K562 (cell line): Measurements from ENCODE around the gene PYM1. TPM values are rescaled to one million over a fixed set of nuclear protein-coding genes. Genes with fewer than 3 reads are reported as not detected.

Experiments used
- CBX3 ChIP-seq, 2 experiments: IDR thresholded peaks; 1 replicate in 1 of 2; 2 replicates in 1 of 2; pipeline ENCODE4 v1.6.1; 2012; ENCODE audit warnings: inconsistent platforms in 2 of 2, low read length in 2 of 2, borderline replicate concordance in 1 of 2, control low read depth in 1 of 2
- HDAC6 ChIP-seq: IDR thresholded peaks from 2 replicates; pipeline ENCODE4 v1.6.1; 2012; ENCODE audit warnings: low read depth, mild to moderate bottlenecking, control low read depth, inconsistent platforms, low read length, moderate library complexity
- KAT8 ChIP-seq: fragments of 450-650 bp; IDR thresholded peaks from 2 replicates; pipeline ENCODE4 v1.6.1; 2016; ENCODE audit warnings: low read depth, mild to moderate bottlenecking
- KDM5B ChIP-seq: fragments of 200-600 bp; sonication (generic); IDR thresholded peaks from 2 replicates; pipeline ENCODE4 v1.6.1; 2012; ENCODE audit warnings: low read depth, mild to moderate bottlenecking, moderate library complexity, low read length, control low read depth, inconsistent platforms; ENCODE audit not compliant: insufficient replicate concordance
- ZNF133 ChIP-seq: fragments of 250-450 bp; sonication (Bioruptor Pico); IDR thresholded peaks from 2 replicates; pipeline ENCODE4 v1.4.0; 2020; ENCODE audit warnings: mild to moderate bottlenecking
- ZNF263 ChIP-seq: sonication (generic); formaldehyde crosslinking; IDR thresholded peaks from 2 replicates; pipeline ENCODE4 v1.8.0; 2022; ENCODE audit warnings: mild to moderate bottlenecking, missing genetic modification reagents, borderline replicate concordance
- ZNF699 ChIP-seq: fragments of 250-450 bp; sonication (Bioruptor Pico); IDR thresholded peaks from 2 replicates; pipeline ENCODE4 v1.8.0; 2021; ENCODE audit warnings: mild to moderate bottlenecking, moderate library complexity; ENCODE audit not compliant: insufficient replicate concordance
- polyA plus RNA-seq, 8 experiments: library from polyadenylated mRNA; depleted of rRNA in 4 of 8; stranded (reverse) in 5 of 8; unstranded in 3 of 8; fragments of >200 nt; fragmentation: Nextera tagmentation in 2 of 8; fragmentation: Illumina TruSeq in 1 of 8; extraction: Ambion mirVana in 2 of 8; extraction: Trizol in 1 of 8; gene quantifications; 2 replicates each; pipeline versions ENCODE4 v1.2.1 to v1.2.3, GENCODE V29; 2011 to 2014; ENCODE audit warnings: inconsistent platforms in 1 of 8, missing spikeins in 1 of 8
- total RNA-seq, 7 experiments: library from RNA; depleted of rRNA in 6 of 7; stranded (reverse); fragments of >200 nt in 6 of 7; fragmentation: Illumina TruSeq in 2 of 7; extraction: Trizol in 2 of 7; gene quantifications; 2 replicates each; pipeline versions ENCODE4 v1.2.1 to v1.2.3, GENCODE V29; 2011 to 2021; ENCODE audit warnings: low replicate concordance in 1 of 7
- TF ChIP-seq, protein P1 (sequence below): fragments of 200-600 bp; sonication (generic); IDR thresholded peaks from one replicate; pipeline ENCODE4 v1.6.1; 2012; ENCODE audit warnings: mild to moderate bottlenecking, low read depth, low read length, inconsistent platforms
- TF ChIP-seq, protein P2 (sequence below): IDR thresholded peaks from 3 replicates; pipeline ENCODE4 v1.6.1; 2011; ENCODE audit warnings: borderline replicate concordance, mild to moderate bottlenecking, moderate library complexity; ENCODE audit not compliant: insufficient read length; ENCODE audit errors: extremely low read depth
- TF ChIP-seq, protein P3 (sequence below): sonication (generic); formaldehyde crosslinking; IDR thresholded peaks from 2 replicates; pipeline ENCODE4 v1.8.0; 2022; ENCODE audit warnings: missing genetic modification reagents, mild to moderate bottlenecking, moderate library complexity, borderline replicate concordance

The PYM1 gene
- total and polyA plus RNA-seq, 9 of the 15 experiments (the other 6 are each of a cell fraction or from before 2014, with no cell fraction given): 29.0 to 51.3 (median 34.1) TPM

DNA sequence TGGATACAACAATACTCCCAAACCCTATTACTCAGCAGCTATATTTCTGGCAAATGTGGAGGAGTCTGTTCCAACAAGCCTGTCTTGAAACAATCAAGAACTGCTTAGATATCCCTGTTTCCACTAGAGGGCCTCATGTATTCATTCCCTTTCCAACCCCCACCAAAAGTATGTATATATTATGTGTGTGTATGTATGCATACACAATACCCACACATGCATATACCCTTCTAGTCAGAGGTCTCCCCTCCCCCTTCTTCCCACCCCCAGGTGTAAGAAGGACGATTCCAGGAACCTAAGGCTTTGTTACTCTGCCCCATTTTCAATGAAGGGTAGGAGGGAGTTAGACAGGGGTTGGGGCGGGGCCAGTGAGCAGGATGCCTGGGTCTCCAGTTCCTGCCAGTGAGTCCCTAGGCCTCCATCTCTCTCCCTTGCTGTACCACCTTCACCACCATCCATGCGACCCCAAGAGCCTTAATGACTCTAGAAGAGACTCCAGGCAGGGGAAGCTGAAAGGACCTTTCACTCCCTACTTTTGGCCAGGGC is 3.1 kb upstream of the PYM1 start, which contains the start of gene DGKA (continued):
- TF ChIP-seq, protein P1, sequence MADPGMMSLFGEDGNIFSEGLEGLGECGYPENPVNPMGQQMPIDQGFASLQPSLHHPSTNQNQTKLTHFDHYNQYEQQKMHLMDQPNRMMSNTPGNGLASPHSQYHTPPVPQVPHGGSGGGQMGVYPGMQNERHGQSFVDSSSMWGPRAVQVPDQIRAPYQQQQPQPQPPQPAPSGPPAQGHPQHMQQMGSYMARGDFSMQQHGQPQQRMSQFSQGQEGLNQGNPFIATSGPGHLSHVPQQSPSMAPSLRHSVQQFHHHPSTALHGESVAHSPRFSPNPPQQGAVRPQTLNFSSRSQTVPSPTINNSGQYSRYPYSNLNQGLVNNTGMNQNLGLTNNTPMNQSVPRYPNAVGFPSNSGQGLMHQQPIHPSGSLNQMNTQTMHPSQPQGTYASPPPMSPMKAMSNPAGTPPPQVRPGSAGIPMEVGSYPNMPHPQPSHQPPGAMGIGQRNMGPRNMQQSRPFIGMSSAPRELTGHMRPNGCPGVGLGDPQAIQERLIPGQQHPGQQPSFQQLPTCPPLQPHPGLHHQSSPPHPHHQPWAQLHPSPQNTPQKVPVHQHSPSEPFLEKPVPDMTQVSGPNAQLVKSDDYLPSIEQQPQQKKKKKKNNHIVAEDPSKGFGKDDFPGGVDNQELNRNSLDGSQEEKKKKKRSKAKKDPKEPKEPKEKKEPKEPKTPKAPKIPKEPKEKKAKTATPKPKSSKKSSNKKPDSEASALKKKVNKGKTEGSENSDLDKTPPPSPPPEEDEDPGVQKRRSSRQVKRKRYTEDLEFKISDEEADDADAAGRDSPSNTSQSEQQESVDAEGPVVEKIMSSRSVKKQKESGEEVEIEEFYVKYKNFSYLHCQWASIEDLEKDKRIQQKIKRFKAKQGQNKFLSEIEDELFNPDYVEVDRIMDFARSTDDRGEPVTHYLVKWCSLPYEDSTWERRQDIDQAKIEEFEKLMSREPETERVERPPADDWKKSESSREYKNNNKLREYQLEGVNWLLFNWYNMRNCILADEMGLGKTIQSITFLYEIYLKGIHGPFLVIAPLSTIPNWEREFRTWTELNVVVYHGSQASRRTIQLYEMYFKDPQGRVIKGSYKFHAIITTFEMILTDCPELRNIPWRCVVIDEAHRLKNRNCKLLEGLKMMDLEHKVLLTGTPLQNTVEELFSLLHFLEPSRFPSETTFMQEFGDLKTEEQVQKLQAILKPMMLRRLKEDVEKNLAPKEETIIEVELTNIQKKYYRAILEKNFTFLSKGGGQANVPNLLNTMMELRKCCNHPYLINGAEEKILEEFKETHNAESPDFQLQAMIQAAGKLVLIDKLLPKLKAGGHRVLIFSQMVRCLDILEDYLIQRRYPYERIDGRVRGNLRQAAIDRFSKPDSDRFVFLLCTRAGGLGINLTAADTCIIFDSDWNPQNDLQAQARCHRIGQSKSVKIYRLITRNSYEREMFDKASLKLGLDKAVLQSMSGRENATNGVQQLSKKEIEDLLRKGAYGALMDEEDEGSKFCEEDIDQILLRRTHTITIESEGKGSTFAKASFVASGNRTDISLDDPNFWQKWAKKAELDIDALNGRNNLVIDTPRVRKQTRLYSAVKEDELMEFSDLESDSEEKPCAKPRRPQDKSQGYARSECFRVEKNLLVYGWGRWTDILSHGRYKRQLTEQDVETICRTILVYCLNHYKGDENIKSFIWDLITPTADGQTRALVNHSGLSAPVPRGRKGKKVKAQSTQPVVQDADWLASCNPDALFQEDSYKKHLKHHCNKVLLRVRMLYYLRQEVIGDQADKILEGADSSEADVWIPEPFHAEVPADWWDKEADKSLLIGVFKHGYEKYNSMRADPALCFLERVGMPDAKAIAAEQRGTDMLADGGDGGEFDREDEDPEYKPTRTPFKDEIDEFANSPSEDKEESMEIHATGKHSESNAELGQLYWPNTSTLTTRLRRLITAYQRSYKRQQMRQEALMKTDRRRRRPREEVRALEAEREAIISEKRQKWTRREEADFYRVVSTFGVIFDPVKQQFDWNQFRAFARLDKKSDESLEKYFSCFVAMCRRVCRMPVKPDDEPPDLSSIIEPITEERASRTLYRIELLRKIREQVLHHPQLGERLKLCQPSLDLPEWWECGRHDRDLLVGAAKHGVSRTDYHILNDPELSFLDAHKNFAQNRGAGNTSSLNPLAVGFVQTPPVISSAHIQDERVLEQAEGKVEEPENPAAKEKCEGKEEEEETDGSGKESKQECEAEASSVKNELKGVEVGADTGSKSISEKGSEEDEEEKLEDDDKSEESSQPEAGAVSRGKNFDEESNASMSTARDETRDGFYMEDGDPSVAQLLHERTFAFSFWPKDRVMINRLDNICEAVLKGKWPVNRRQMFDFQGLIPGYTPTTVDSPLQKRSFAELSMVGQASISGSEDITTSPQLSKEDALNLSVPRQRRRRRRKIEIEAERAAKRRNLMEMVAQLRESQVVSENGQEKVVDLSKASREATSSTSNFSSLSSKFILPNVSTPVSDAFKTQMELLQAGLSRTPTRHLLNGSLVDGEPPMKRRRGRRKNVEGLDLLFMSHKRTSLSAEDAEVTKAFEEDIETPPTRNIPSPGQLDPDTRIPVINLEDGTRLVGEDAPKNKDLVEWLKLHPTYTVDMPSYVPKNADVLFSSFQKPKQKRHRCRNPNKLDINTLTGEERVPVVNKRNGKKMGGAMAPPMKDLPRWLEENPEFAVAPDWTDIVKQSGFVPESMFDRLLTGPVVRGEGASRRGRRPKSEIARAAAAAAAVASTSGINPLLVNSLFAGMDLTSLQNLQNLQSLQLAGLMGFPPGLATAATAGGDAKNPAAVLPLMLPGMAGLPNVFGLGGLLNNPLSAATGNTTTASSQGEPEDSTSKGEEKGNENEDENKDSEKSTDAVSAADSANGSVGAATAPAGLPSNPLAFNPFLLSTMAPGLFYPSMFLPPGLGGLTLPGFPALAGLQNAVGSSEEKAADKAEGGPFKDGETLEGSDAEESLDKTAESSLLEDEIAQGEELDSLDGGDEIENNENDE: no peak
- TF ChIP-seq ZNF699 (CRISPR knock-in tag) (no peak), CBX3 (IDR thresholded peaks at IDR 0.05; ENCODE audit: borderline replicate concordance in 1 of 2, low read length in 2 of 2) (no peak), HDAC6 (no peak), ZNF263 (CRISPR knock-in tag) (no peak), ZNF133 (no peak), KAT8 (no peak), KDM5B (no peak)
- TF ChIP-seq, protein P2, sequence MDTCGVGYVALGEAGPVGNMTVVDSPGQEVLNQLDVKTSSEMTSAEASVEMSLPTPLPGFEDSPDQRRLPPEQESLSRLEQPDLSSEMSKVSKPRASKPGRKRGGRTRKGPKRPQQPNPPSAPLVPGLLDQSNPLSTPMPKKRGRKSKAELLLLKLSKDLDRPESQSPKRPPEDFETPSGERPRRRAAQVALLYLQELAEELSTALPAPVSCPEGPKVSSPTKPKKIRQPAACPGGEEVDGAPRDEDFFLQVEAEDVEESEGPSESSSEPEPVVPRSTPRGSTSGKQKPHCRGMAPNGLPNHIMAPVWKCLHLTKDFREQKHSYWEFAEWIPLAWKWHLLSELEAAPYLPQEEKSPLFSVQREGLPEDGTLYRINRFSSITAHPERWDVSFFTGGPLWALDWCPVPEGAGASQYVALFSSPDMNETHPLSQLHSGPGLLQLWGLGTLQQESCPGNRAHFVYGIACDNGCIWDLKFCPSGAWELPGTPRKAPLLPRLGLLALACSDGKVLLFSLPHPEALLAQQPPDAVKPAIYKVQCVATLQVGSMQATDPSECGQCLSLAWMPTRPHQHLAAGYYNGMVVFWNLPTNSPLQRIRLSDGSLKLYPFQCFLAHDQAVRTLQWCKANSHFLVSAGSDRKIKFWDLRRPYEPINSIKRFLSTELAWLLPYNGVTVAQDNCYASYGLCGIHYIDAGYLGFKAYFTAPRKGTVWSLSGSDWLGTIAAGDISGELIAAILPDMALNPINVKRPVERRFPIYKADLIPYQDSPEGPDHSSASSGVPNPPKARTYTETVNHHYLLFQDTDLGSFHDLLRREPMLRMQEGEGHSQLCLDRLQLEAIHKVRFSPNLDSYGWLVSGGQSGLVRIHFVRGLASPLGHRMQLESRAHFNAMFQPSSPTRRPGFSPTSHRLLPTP: no peak
- TF ChIP-seq, protein P3, sequence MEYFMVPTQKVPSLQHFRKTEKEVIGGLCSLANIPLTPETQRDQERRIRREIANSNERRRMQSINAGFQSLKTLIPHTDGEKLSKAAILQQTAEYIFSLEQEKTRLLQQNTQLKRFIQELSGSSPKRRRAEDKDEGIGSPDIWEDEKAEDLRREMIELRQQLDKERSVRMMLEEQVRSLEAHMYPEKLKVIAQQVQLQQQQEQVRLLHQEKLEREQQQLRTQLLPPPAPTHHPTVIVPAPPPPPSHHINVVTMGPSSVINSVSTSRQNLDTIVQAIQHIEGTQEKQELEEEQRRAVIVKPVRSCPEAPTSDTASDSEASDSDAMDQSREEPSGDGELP: 0 out of 2 replicates have a peak, but pooled peaks have one; percentile 10
